HG02973 (cell line): ENCODE results near the gene CHRFAM7A.
"Not testable (repeated sequence)": the region's sequence is repeated elsewhere in the genome, so short reads cannot be mapped to it uniquely, and the experiment has no call there.

ENCODE experiments used
- ATAC-seq: cut with Tn5 transposase; IDR thresholded peaks from one replicate; pipeline ENCODE4 v1.9.1; 2021; ENCODE audit warnings: moderate library complexity; ENCODE audit not compliant: unreplicated experiment

CHRFAM7A gene

GRCh38 chr15:30392766-30393663, at the start of gene CHRFAM7A:
Gene CHRFAM7A (minus strand): TSS chr15:30393540. CDS start chr15:30383351, 10,189 bp downstream.
- ATAC-seq, result not testable (repeated sequence)

GRCh38 chr15:30438348-30438747, 45.0 kb upstream of the CHRFAM7A start:
- ATAC-seq, result not testable (repeated sequence)

- not testable (repeated sequence) for ATAC-seq
These were observed 42.5 kb upstream of the CHRFAM7A start for GRCh38 chr15:30435878-30436277.

GRCh38 chr15:30420723-30421122, 27.4 kb upstream of the CHRFAM7A start:
- not testable (repeated sequence) for ATAC-seq

- ATAC-seq, result not testable (repeated sequence)
These were observed 20.8 kb upstream of the CHRFAM7A start, which contains the start of gene GOLGA8R for GRCh38 chr15:30414160-30414559. Gene GOLGA8R (minus strand): TSS chr15:30414260. CDS start chr15:30414162, 98 bp downstream.

- not testable (repeated sequence) for ATAC-seq
These were observed 14.3 kb upstream of the CHRFAM7A start for GRCh38 chr15:30407636-30408035.

GRCh38 chr15:30398988-30399387, 5.6 kb upstream of the CHRFAM7A start:
- not testable (repeated sequence) for ATAC-seq

GRCh38 chr15:30393664-30393991, 288 bp upstream of the CHRFAM7A start:
- ATAC-seq, result not testable (repeated sequence)

- ATAC-seq, result not testable (repeated sequence)
These were observed 6.9 kb downstream of the CHRFAM7A start for GRCh38 chr15:30386318-30386887.

GRCh38 chr15:30377082-30377413, 16.3 kb downstream of the CHRFAM7A start:
- not testable (repeated sequence) for ATAC-seq

GRCh38 chr15:30376375-30377081, 16.8 kb downstream of the CHRFAM7A start:
- not testable (repeated sequence) for ATAC-seq

GRCh38 chr15:30375872-30376271, 17.5 kb downstream of the CHRFAM7A start:
- ATAC-seq, result not testable (repeated sequence)

GRCh38 chr15:30374862-30375261, 18.5 kb downstream of the CHRFAM7A start:
- ATAC-seq, result not testable (repeated sequence)

- not testable (repeated sequence) for ATAC-seq
These were observed 25.1 kb downstream of the CHRFAM7A start for GRCh38 chr15:30368271-30368670.

GRCh38 chr15:30367246-30367645, 26.1 kb downstream of the CHRFAM7A start:
- ATAC-seq, result not testable (repeated sequence)

GRCh38 chr15:30361404-30361803, 31.9 kb downstream of the CHRFAM7A start:
- not testable (repeated sequence) for ATAC-seq

GRCh38 chr15:30360990-30361389, 32.4 kb downstream of the CHRFAM7A start:
- ATAC-seq, result not testable (repeated sequence)

GRCh38 chr15:30355043-30355442, 38.3 kb downstream of the CHRFAM7A start:
- ATAC-seq, result not testable (repeated sequence)

- not testable (repeated sequence) for ATAC-seq
These were observed 43.5 kb downstream of the CHRFAM7A start for GRCh38 chr15:30349803-30350202.

GRCh38 chr15:30336584-30336983, 56.8 kb downstream of the CHRFAM7A start:
- ATAC-seq, result not testable (repeated sequence)

GRCh38 chr15:30334152-30334551, 59.2 kb downstream of the CHRFAM7A start:
- not testable (repeated sequence) for ATAC-seq
